Measurements from ENCODE around the gene SARM1.

- TF ChIP-seq, protein P1, sequence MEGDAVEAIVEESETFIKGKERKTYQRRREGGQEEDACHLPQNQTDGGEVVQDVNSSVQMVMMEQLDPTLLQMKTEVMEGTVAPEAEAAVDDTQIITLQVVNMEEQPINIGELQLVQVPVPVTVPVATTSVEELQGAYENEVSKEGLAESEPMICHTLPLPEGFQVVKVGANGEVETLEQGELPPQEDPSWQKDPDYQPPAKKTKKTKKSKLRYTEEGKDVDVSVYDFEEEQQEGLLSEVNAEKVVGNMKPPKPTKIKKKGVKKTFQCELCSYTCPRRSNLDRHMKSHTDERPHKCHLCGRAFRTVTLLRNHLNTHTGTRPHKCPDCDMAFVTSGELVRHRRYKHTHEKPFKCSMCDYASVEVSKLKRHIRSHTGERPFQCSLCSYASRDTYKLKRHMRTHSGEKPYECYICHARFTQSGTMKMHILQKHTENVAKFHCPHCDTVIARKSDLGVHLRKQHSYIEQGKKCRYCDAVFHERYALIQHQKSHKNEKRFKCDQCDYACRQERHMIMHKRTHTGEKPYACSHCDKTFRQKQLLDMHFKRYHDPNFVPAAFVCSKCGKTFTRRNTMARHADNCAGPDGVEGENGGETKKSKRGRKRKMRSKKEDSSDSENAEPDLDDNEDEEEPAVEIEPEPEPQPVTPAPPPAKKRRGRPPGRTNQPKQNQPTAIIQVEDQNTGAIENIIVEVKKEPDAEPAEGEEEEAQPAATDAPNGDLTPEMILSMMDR (IDR thresholded peaks at IDR 0.05), result no peak
- TF ChIP-seq POLR2A (IDR thresholded peaks at IDR 0.05), result no peak
These were observed 19.5 kb downstream of the SARM1 start for GRCh38 chr17:28390984-28391383.
